ENCODE data around the gene LCNL1.

Gene LCNL1

DNA sequence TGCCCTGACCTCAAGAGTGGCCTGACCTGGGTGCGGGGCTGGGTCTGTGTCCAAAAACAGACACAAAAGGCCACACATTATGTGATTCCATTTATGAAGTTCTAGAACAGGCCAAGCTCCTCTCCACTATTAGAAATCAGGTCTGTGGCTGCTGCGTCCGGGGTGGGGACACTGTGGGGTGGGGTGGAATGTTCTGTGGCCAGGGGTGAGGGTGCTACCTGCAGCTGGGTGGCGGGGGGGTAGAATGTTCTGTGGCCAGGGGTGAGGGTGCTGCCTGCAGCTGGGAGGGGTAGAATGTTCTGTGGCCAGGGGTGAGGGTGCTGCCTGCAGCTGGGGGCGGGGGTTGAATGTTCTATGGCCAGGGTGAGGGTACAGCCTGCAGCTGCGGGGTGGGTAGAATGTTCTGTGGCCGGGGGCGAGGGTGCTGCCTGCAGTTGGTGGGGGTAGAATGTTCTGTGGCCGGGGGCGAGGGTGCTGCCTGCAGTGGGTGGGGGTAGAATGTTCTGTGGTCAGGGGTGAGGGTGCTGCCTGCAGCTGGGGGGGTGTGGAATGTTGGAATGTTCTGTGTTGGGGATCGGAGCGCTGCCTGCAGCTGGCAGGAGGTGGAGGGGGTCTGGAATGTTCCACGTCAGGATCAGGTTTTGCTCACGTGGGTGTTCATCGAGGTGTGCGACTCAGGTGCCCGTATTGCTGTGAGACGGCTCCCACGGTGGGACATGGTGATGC lies 22.4 kb upstream of the LCNL1 start:
- Mint-ChIP-seq H3K4me1 (peaks cover 41% of the 10 kb centered on the region), H3K27me3 (peaks cover 24% of the 10 kb centered on the region), H3K9me3 (peaks cover 7% of the 10 kb centered on the region), H3K36me3 (no peaks in the 10 kb centered on the region), H3K4me3 (peak overlapping the region; percentile 47), H3K27ac (peak overlapping the region; percentile 92)
- DNase-seq, result peak; percentile 49
- CTCF ChIA-PET, result no interaction called here

DNA sequence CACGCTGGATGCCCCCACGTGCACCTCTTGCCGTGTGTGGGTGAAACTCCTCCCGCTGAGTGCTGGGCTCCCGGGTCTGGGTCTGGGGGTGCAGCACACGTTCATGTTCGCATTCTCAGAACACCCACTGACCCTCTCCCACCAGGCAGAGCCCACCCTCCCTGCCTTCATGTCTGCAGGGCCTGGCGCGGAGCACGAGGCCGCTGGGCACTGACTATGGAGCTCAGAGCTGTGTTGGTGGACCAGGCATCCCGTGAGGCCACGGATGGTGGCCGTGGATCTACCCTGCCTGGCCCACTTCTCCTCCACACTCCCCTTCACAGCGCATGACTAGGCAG lies 21.9 kb upstream of the LCNL1 start:
- Mint-ChIP-seq H3K4me3 (no peak overlapping the region), H3K9me3 (peaks cover 7% of the 10 kb centered on the region), H3K27me3 (peaks cover 24% of the 10 kb centered on the region), H3K36me3 (no peaks in the 10 kb centered on the region), H3K27ac (no peak overlapping the region), H3K4me1 (peaks cover 47% of the 10 kb centered on the region)
- no peak for DNase-seq
- CTCF ChIA-PET, result no interaction called here

DNA sequence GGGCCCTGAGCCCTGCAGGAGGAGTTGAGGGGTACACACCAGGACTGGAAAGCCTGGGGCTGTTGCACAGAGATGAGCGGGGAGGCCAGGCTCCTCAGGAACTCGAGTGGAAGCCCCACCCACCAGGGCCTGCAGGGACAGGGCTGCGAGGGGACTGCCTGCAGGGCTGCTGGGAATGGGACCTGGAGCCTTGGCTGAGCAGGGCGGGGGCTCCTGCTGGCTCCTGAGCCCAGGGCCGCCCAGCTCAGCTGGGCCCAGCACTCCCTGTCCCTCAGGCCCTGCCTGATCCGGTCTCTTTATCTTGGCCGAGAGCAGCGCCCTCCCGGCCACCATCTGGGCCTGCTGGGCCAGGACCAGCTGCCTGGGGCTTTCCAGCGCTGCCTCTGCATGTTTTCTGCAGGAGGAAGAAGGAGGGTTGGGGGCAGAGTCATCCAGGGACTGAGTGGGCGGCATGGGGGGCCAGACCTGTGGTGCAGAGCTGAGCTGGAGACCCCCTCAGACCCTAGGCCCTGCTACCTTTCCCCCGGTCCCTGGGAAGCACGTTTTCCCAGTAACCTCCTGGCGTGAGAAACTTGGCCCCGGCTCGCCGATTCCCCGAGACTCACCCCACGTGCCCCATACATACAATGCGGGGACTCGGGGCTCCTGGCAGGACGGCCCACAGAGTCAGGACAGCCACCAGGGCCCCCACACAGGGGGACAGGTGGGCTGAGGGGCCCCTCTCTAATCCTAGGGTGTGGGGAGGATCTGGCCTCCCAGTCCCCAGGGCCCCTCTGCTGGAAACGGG lies 21.3 kb upstream of the LCNL1 start:
- peaks cover 3% of the 10 kb centered on the region for H3K9me3 Mint-ChIP-seq
- no peak for DNase-seq
- H3K27ac Mint-ChIP-seq, result no peak overlapping the region
- CTCF ChIA-PET, result no interaction called here
- H3K4me1 Mint-ChIP-seq, result peaks cover 52% of the 10 kb centered on the region
- H3K27me3 Mint-ChIP-seq, result peaks cover 30% of the 10 kb centered on the region
- H3K36me3 Mint-ChIP-seq, result no peaks in the 10 kb centered on the region
- no peak overlapping the region for H3K4me3 Mint-ChIP-seq

DNA sequence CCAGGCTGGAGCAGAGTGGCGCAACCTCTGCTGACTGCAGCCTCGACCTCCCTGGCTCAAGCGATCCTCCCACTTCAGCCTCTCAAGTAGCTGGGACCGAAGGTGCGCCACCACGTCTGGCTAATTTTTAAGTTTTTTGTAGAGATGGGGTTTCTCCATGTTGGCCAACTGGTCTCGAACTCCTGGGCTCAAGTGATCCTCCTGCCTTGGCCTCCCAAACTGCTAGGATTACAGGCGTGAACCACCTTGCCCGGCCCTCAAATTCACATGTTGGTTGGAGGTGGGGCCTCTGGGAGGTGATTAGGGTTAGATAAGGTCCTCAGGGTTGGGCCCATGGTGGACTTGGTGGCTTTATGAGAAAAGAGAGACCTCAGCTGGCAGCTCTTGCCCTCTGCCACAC lies 20.6 kb upstream of the LCNL1 start:
- CTCF ChIA-PET, result no interaction called here
- peaks cover 31% of the 10 kb centered on the region for H3K27me3 Mint-ChIP-seq
- no peak for DNase-seq
- H3K4me3 Mint-ChIP-seq, result no peak overlapping the region
- H3K9me3 Mint-ChIP-seq, result no peaks in the 10 kb centered on the region
- peak overlapping the region; percentile 81 for H3K27ac Mint-ChIP-seq
- H3K4me1 Mint-ChIP-seq, result peaks cover 53% of the 10 kb centered on the region
- H3K36me3 Mint-ChIP-seq, result no peaks in the 10 kb centered on the region

DNA sequence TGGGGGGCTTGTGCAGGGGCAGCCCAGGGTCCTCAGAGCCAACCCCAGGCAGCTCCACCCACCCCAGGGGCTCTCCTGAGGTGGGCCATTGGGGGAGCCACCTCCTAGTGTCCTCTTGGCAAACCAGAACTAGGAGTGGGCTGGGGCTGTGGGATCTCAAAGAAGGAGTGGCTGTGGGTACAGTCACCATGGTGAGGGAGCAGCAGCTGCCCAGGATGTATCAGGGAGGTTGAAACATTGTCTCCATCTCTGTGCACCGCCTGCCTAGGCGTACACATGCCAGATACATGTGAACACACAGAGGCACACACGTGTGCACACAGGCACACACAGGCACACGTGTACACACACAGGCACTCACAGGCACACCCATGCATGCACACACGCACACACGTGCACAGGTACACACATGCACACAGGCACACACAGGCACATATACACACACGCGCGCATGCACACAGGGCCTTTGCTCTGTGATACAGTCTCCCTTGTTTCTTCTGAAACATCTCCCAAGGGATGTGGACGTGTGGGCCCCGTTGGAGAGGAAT lies 20.0 kb upstream of the LCNL1 start:
- no peak for DNase-seq
- peak overlapping the region; percentile 81 for H3K27ac Mint-ChIP-seq
- H3K36me3 Mint-ChIP-seq, result no peaks in the 10 kb centered on the region
- peaks cover 53% of the 10 kb centered on the region for H3K4me1 Mint-ChIP-seq
- no peaks in the 10 kb centered on the region for H3K9me3 Mint-ChIP-seq
- H3K27me3 Mint-ChIP-seq, result peaks cover 31% of the 10 kb centered on the region
- CTCF ChIA-PET, result no interaction called here
- H3K4me3 Mint-ChIP-seq, result no peak overlapping the region

DNA sequence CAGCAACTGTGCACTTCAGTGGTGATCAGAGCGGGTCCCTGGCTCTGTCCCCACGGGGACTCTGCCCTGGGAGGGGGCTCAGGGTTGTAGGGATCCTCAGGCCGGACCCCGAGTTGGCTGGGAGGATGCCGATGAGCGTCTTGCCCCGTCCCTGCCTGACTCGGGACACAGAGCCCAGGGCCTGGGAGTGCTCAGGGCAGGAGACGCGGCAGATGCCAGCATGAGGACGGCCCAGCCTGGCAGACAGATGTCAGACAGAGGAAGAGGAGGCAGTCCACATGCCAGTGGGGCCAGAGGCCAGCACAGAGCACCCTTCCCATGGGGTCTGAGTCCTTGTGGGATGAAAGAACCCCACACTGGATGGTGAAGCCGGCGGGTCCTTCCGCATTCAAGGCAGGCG lies 19.5 kb upstream of the LCNL1 start:
- Mint-ChIP-seq H3K27ac (no peak overlapping the region), H3K4me3 (no peak overlapping the region), H3K36me3 (no peaks in the 10 kb centered on the region), H3K27me3 (peaks cover 30% of the 10 kb centered on the region), H3K9me3 (no peaks in the 10 kb centered on the region), H3K4me1 (peaks cover 53% of the 10 kb centered on the region)
- CTCF ChIA-PET, result no interaction called here
- DNase-seq, result no peak

DNA sequence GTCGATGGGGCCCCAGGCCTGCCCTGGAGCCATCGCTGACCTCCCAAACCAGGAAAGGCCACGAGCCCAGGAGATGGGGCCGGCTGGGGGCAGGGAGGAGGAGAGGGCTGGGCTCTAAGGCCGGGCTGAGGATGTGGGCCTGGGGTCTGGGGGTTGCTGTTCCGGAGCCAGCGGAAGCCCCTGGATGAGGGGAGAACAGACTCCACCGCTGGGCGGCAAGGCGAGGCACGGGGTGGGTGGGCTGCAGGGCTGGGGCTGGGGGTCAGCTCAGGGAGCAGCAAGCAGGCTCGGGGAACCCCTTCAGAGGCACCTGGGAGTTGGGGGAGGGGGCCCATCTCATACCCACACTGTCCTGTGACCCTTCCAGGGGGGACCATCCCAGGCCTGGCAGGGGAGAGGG lies 19.0 kb upstream of the LCNL1 start:
- Mint-ChIP-seq H3K9me3 (no peaks in the 10 kb centered on the region), H3K27me3 (peaks cover 26% of the 10 kb centered on the region), H3K27ac (no peak overlapping the region), H3K4me1 (peaks cover 53% of the 10 kb centered on the region), H3K4me3 (no peak overlapping the region), H3K36me3 (no peaks in the 10 kb centered on the region)
- DNase-seq, result no peak
- CTCF ChIA-PET, result no interaction called here

DNA sequence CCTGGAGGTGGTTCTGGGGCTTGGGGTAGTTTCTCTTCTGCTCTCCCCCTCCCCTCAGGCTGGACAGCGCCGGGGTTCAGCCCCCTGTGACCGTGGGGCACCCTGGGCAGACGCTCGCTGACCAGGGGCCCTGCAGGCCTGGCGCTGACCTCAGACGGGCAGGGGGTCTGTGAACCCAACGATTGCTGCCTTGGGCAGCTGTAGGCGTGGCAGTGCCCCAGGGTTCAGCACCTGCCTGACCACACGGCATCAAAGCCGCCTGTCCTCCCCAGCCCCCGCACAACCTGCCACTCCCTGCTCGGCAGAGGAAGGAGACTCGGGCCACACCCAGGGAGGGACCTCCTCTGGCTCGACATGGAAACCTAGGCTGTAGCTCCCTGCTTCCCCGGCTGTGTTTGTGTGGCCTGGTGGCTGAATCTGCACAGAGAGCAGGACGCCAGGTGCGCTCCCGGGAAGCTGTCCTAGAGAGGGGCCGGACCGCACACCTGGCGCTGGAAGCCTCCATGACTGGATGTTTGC lies 18.6 kb upstream of the LCNL1 start:
- DNase-seq, result no peak
- Mint-ChIP-seq H3K4me3 (no peak overlapping the region), H3K27ac (no peak overlapping the region), H3K9me3 (no peaks in the 10 kb centered on the region), H3K4me1 (peaks cover 51% of the 10 kb centered on the region), H3K36me3 (no peaks in the 10 kb centered on the region), H3K27me3 (peaks cover 24% of the 10 kb centered on the region)
- CTCF ChIA-PET, result no interaction called here

DNA sequence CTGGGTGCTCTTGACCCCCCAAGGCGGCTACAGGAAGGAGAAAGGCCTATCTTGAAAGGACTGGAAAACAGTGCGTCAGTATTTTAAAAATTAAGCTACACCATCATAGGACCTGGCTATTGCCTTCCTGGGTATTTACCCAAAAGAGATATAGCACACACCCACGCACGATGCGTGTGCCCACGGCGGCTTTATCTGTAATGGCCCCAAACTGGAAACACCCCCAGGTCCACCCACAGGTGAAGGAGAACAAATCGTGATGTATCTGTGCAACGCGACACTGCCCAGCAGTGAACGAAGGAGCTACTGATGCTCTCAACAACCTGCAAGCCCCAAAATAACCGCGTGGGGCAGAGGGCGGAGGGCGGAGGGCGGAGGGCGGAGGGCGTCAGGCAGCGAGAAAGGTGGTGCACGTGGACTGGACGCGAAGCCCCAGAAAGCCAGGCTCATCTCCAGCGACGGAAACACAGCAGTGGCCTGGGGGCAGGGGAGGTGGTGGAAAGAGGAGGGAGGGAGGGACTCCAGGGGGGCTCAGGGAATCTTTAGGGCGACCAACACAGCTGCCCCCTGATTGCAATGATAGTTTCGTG lies 17.9 kb upstream of the LCNL1 start:
- DNase-seq, result no peak
- Mint-ChIP-seq H3K4me1 (peaks cover 47% of the 10 kb centered on the region), H3K9me3 (no peaks in the 10 kb centered on the region), H3K4me3 (no peak overlapping the region), H3K27ac (no peak overlapping the region), H3K27me3 (peaks cover 26% of the 10 kb centered on the region), H3K36me3 (no peaks in the 10 kb centered on the region)
- CTCF ChIA-PET, result no interaction called here

DNA sequence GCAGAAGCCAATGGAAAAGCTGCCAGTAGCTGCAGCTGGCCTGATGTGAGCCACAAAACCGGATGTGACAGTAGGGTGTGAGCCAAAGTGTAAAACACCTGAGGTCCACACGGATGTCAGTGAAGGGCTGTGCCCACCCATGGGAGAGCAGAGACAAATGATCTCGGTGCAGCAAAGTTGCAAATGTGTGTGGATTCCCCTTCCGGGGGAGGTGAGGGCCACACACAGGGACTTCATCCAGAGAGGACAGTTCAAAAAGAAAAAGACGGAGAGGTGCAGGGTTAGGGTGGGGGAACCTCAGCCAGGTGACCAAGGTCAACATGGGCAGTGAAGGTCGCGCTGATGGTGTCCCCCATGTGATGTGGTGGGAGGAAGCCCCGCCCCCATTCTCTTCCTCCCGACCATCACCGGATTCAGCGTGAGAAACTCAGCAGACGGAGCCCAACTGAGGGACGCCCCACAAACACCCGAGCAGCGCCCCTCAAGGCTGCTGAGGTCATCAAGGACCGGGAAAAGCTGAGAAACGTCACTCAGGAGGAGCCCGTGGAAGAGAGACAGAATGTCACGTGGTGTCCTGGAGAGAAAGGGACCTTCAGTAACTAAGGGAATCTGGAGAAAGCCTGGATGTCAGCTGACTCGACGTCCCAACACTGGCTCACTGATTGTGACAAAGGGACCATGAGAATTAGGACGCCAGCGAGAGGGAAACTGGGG lies 16.9 kb upstream of the LCNL1 start:
- peaks cover 28% of the 10 kb centered on the region for H3K27me3 Mint-ChIP-seq
- peak overlapping the region; percentile 33 for H3K4me3 Mint-ChIP-seq
- H3K9me3 Mint-ChIP-seq, result no peaks in the 10 kb centered on the region
- CTCF ChIA-PET, result no interaction called here
- peaks cover 39% of the 10 kb centered on the region for H3K4me1 Mint-ChIP-seq
- H3K36me3 Mint-ChIP-seq, result no peaks in the 10 kb centered on the region
- DNase-seq, result peak; percentile 52
- H3K27ac Mint-ChIP-seq, result peak overlapping the region; percentile 81

DNA sequence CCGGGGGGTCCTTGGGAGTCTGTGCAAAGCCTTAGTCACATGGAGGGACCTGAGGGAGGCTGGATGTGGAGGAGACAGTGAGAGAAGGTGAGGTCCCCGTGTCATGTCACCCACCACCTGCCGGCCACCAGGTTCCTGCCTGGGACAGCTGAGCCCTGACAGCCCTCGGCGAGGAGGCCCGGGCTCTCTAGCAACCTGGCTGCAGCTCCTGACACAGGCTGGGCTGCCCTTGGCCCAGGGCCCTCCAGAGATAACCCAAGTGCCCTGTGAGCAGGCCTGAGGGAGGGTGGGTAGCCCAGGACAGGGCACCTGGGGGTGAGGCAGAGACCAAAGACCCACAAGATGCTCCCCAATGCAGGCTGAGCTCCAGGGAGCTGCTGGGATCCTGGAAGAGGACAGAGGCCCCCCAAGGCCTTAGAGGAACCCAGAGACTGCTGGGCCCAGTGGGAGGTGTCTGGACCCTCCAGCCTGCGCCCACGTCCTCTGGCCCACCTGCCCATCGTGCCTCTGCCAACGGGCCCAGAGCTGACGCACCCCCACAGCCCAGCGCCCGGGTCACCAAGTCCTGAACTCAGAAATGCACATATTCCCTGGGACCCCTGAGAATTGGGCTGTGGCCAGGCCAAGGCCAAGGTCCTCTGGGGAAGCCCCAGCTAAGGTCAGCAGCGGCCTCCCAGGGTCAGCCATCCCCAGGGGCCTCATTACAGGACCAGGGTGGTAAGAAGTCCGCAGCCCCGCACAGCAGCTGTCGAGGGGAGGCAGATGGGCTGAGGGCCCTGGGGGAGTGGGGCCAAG lies 14.3 kb upstream of the LCNL1 start:
- CTCF ChIA-PET, result interaction anchor here (0.8 to 1.0 kb wide), 2 partner anchors 18 to 126 kb away, joined by 3 read pairs; partner anchors contain the start of gene AJM1
- Mint-ChIP-seq H3K9me3 (no peaks in the 10 kb centered on the region), H3K4me3 (no peak overlapping the region), H3K27me3 (peaks cover 26% of the 10 kb centered on the region), H3K4me1 (peaks cover 22% of the 10 kb centered on the region), H3K36me3 (no peaks in the 10 kb centered on the region), H3K27ac (no peak overlapping the region)
- DNase-seq, result no peak

DNA sequence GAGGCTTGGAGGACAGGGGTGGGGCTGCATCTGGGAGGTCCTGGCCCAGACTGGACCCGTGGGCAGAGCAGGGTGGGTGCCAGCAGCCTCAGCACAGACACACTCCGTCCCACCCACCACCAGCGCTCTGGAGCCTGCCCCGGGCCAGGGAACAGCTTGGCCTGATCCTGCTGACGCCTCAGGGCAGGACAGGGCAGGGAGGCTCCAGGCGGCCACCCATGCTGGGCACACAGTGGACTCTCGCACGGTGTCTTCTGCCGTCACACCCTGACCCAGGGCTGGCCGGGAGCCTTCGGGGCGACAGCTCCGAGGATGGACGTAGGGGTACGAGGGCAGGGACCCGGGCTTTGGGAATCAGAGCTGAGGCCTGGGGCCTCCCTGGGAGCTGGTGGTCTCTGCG lies 13.6 kb upstream of the LCNL1 start:
- H3K9me3 Mint-ChIP-seq, result no peaks in the 10 kb centered on the region
- peaks cover 30% of the 10 kb centered on the region for H3K27me3 Mint-ChIP-seq
- H3K4me1 Mint-ChIP-seq, result peaks cover 25% of the 10 kb centered on the region
- H3K4me3 Mint-ChIP-seq, result no peak overlapping the region
- CTCF ChIA-PET, result interaction anchor here (0.8 to 1.0 kb wide), 2 partner anchors 18 to 127 kb away, joined by 3 read pairs; partner anchors contain the start of gene AJM1
- H3K36me3 Mint-ChIP-seq, result no peaks in the 10 kb centered on the region
- DNase-seq, result no peak
- H3K27ac Mint-ChIP-seq, result no peak overlapping the region

DNA sequence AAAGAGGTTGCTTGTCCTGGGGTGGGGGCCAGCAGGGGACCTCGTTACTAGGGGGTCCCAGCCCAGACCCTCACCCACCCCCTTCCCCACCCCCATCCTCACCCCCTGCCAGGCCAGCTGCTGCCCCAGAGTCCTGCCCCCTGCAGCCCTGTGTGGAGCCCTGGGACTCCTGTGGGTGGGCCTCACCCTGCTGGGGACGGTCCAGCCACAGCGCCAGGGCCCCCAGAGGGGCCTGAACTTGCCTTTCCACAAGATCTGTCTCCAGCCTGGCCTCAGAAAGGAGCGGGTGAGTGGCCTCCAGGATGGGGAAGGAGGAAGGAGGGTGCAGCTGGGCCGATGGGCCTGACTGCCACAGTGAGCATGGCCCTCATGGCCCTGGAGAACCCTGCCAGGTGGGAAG lies 13.0 kb upstream of the LCNL1 start:
- DNase-seq, result no peak
- Mint-ChIP-seq H3K27ac (no peak overlapping the region), H3K27me3 (peaks cover 24% of the 10 kb centered on the region), H3K9me3 (no peaks in the 10 kb centered on the region), H3K4me3 (no peak overlapping the region), H3K36me3 (no peaks in the 10 kb centered on the region), H3K4me1 (peaks cover 25% of the 10 kb centered on the region)
- CTCF ChIA-PET, result interaction anchor here (1.0 to 1.1 kb wide), 2 partner anchors 19 to 59 kb away, joined by 3 to 4 read pairs; no protein-coding TSS in a partner anchor
